Activated T-helper 17 cell treated with anti-CD3 and anti-CD28 coated beads, Interleukin-2, amount 50 U/mL, for 72 hours (primary cell): Measurements from ENCODE around the gene GRK1. TPM values are rescaled to one million over a fixed set of nuclear protein-coding genes. Genes with fewer than 3 reads are reported as not detected.

Experiments used
- ATAC-seq: fragments of 150-1000 bp; cut with Tn5 transposase; replicated peaks from 2 replicates; pipeline ENCODE4 v1.10.0; 2021; ENCODE audit warnings: mild to moderate bottlenecking, moderate library complexity
- H3K27ac Mint-ChIP-seq: one replicate; pipeline ENCODE4 v1.8.0; 2022; ENCODE audit warnings: mixed read lengths
- H3K27me3 Mint-ChIP-seq: one replicate; pipeline ENCODE4 v1.8.0; 2022; ENCODE audit warnings: mixed read lengths
- H3K36me3 Mint-ChIP-seq: one replicate; pipeline ENCODE4 v1.8.0; 2022; ENCODE audit warnings: low read depth, mild to moderate bottlenecking, mixed read lengths
- H3K4me1 Mint-ChIP-seq: one replicate; pipeline ENCODE4 v1.8.0; 2022; ENCODE audit warnings: mixed read lengths
- H3K4me3 Mint-ChIP-seq: one replicate; pipeline ENCODE4 v1.8.0; 2022; ENCODE audit warnings: mild to moderate bottlenecking, mixed read lengths
- H3K9me3 Mint-ChIP-seq: one replicate; pipeline ENCODE4 v1.8.0; 2022; ENCODE audit warnings: mixed read lengths
- total RNA-seq, 2 donors: library from RNA; stranded (reverse); gene quantifications; one replicate each; pipeline ENCODE4 v1.2.3, GENCODE V29; 2022

The GRK1 gene
- total RNA-seq, 2 donors from 2014 or later = 0.09 to 0.64 TPM

DNA sequence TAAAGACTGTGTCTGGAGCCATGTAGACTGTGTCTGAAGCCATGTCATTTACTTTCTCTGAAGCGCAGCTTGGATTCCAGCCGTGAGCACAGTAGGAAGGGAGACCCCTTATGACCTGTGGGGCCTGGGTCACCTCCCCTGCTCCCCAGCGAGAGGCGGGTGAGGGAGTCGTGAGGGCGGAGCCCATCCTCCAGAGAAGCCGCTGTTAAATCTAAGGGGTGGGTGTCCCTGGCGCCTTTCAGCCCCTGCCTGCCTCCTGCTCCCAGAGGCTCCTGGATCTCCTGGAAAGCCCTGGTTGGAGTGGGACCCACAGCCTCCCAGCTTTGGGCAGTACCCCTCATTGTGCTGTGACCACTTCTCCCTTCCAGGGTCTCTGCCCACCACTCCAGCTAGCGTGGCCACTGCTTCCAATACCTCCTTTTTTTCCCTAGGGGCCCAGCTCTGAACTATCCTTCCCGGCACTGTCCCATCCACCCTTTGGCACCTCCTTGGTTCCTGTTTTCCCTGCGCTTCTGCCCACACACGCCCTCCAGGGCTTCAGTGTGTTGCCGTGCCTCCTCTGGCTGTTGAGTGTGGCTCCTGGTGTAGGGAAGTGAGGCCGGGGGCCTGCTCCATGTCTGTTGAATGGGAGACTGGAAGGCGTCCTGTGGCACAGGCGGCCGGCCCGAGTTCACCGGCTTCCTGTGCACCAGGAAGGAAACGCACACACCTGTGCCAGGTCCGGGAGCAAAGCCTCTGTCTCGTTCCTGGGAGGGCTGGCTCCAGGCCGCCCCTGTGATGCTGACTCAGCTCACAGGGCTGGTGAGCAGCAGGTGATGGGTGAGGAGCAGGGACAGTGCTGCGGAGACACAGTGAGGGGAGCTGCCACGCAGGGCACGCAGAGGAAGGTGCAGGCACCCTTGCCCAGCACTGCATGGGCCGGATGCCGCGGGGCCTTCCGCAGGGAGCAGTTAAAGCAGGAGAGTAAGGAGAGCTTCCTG lies 38.4 kb upstream of the GRK1 start:
- H3K4me1 Mint-ChIP-seq = no peaks in the 10 kb centered on the region
- H3K4me3 Mint-ChIP-seq = no peak overlapping the region
- no peak overlapping the region for H3K27ac Mint-ChIP-seq
- H3K9me3 Mint-ChIP-seq = no peaks in the 10 kb centered on the region
- peaks cover 86% of the 10 kb centered on the region for H3K36me3 Mint-ChIP-seq
- H3K27me3 Mint-ChIP-seq = no peaks in the 10 kb centered on the region
- no peak for ATAC-seq

DNA sequence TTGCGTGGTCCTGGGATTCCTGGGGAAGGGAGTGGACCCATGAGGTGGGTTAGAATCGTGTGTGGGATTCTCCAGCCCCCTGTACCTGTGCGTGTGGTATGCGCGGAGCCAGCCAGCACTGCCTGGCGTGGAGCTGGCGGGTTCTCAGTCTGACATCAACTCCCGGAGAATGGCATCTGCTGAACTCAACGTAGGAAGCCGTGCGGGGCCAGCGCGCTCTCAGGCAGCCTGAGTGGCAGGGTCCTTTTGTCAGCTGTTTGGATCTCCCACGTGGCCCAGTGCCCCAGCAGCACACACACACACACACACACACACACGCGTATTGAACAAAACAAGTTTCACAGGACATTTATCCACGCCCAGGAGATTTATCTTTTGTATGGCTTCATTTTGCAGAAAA lies 37.2 kb upstream of the GRK1 start:
- no peaks in the 10 kb centered on the region for H3K4me1 Mint-ChIP-seq
- ATAC-seq = no peak
- peaks cover 90% of the 10 kb centered on the region for H3K36me3 Mint-ChIP-seq
- no peaks in the 10 kb centered on the region for H3K27me3 Mint-ChIP-seq
- H3K27ac Mint-ChIP-seq = no peak overlapping the region
- H3K9me3 Mint-ChIP-seq = no peaks in the 10 kb centered on the region
- no peak overlapping the region for H3K4me3 Mint-ChIP-seq

DNA sequence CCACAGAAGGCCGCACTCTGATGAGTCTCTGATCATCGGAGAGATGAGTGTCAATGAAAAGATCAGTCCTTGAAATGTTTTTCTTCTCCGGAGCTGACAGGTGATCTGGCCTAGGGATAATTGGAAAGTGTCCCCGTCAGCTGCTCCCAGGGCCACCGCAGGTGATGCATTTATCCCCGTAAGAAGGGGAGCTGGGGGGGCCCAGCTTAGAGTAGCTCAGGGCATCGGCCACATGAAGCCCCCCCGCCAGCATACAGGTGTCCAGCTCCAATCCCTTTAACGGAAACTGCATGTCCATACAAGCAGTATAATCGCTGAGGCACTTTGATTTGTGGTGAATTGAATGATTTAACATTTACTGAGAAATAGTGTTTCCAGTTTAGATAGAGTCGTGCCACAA lies 36.7 kb upstream of the GRK1 start:
- Mint-ChIP-seq H3K27me3 (no peaks in the 10 kb centered on the region), H3K9me3 (no peaks in the 10 kb centered on the region), H3K4me3 (no peak overlapping the region), H3K36me3 (peaks cover 89% of the 10 kb centered on the region), H3K27ac (no peak overlapping the region), H3K4me1 (no peaks in the 10 kb centered on the region)
- ATAC-seq = no peak

DNA sequence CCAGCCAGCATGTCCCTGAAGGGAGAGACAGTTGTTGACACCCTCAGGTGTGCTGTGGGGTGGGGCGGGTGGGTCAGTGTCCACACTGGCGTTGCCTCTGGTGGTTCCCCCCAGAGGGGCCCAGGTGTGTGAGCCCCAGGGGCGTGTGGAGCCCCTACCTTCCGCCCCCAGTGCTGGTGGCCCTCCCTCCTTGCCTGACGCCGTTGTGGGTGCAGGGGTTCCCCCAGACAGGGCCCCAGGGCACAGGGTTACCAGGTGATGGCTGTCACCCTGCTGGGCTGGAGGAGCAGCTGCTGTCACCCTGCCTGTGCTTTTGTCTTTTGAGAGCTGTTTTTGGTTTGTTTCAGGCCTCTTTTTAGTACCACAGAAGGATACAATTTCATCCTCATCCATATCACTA lies 36.2 kb upstream of the GRK1 start:
- H3K4me3 Mint-ChIP-seq = no peak overlapping the region
- H3K27me3 Mint-ChIP-seq = no peaks in the 10 kb centered on the region
- no peak overlapping the region for H3K27ac Mint-ChIP-seq
- no peak for ATAC-seq
- H3K4me1 Mint-ChIP-seq = no peaks in the 10 kb centered on the region
- no peaks in the 10 kb centered on the region for H3K9me3 Mint-ChIP-seq
- peaks cover 88% of the 10 kb centered on the region for H3K36me3 Mint-ChIP-seq

DNA sequence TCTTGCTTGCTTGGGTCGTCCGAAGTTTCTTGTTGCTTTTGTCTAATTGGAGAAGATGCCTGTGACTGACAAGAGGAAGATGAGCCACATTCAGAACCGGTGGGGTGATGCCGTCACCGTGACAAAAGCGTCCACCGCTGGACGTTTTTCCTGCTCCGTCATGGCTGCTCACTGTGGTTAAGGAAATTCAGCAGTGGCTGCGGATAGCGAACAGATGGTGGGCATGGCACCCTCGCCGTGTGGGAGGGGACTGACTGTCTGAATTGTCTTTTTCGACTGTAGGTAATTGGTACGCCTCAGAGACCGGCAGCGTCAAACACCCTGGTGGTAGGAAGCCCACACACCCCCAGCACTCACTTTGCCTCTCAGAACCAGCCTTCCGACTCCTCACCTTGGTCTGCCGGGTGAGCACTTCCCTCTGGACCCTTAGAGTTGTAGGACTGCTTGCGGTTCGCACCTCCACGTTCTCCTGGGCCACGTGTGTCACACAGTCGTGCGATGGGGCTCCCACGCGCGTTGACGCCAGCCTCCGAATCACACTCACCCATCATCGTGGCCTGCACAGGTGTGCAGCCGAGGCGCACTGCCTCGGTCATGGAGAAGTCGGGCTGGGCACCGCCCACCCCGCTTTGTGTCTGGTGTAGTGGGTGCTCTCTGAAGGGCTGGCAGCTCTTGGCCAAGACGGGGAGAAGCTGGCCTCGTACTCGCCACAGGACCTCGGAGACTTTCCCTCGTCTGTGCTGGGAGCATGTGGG lies 35.5 kb upstream of the GRK1 start:
- Mint-ChIP-seq H3K36me3 (peaks cover 88% of the 10 kb centered on the region), H3K9me3 (no peaks in the 10 kb centered on the region), H3K27me3 (no peaks in the 10 kb centered on the region), H3K4me3 (no peak overlapping the region), H3K27ac (no peak overlapping the region), H3K4me1 (no peaks in the 10 kb centered on the region)
- ATAC-seq = no peak

DNA sequence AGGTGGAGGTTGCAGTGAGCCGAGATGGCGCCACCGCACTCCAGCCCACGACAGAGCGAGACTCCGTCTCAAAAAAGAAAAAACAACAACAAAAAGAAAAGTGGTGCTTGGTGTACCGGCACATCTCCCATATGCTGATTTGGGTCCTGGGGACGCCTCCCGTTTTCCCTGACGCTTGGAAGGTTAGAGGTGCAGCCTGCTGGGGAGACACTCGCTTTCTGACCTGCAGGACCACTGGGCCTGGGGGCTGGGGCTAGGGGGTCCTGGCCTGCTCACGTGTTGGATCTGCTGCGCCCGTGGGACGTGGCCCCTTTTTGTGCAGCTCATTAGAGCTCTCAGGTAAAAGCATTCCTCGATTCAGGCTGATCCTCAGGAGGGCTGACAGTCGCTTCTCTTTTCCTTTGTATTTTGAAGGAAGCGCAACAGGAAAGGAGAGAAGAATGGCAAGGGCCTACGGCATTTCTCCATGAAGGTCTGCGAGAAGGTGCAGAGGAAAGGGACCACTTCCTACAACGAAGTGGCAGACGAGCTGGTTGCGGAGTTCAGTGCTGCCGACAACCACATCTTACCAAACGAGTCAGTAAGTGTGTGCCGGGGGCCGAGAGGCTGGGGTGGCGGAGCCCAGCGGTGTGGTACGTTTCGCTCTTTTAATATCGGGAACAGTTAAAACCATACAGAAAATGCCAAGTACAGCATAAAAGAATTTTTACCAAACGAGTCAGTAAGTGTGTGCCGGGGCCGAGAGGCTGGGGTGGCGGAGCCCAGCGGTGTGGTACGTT lies 34.1 kb upstream of the GRK1 start:
- Mint-ChIP-seq H3K36me3 (peaks cover 92% of the 10 kb centered on the region), H3K27me3 (no peaks in the 10 kb centered on the region), H3K9me3 (no peaks in the 10 kb centered on the region), H3K4me1 (no peaks in the 10 kb centered on the region), H3K27ac (no peak overlapping the region), H3K4me3 (no peak overlapping the region)
- no peak for ATAC-seq

DNA sequence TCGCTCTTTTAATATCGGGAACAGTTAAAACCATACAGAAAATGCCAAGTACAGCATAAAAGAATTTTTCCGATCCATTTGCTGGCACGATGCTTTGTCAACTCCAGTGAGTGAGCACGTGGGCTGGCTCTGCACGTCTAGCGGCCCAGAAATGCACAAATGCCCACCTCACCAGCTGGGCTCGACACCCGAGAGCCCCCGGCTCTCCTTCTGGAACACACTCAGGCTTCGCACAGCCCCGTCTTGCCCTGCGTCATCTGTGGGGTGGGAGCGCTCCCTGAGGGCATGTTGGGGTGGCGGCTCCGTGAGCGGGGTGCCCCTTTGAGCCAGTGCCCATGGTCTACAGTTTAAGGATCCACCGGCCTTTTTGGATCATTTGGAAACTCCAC lies 33.5 kb upstream of the GRK1 start:
- H3K27ac Mint-ChIP-seq = no peak overlapping the region
- no peaks in the 10 kb centered on the region for H3K27me3 Mint-ChIP-seq
- H3K36me3 Mint-ChIP-seq = peaks cover 91% of the 10 kb centered on the region
- no peak overlapping the region for H3K4me3 Mint-ChIP-seq
- no peaks in the 10 kb centered on the region for H3K4me1 Mint-ChIP-seq
- H3K9me3 Mint-ChIP-seq = no peaks in the 10 kb centered on the region
- no peak for ATAC-seq

DNA sequence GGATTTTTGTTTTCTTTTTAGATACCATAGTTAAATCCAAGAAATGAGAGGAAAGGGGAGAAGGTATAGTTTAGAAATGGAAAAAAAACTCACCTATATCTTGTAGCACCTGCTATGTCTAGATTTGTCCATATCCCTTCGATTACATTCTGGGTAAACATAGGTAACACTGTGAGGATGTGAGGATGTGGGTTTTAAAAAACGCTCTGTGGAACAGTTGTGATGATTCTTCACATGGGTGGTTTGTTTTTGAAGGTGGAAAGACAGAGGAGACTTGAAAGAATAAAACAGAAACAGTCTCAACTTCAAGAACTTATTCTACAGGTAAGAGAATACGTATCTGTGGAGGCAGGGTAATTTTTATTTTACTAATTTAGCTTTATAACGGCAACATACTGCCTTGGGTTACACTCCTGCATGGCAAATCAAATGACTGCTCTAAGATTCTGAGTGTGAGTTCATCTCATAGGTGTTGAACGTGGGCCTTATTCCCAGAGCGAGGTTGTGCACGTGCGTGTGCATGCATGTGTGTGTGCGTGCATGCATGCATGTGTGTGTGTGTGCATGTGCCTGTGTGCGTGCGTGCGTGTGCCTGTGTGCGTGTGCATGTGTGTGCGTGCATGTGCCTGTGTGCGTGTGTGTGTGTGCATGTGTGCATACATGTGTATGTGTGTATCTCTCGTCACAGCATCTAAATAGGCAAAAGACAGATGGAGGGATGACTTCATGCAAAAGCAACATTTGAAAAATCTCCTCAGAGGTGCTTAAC lies 32.6 kb upstream of the GRK1 start:
- no peaks in the 10 kb centered on the region for H3K27me3 Mint-ChIP-seq
- H3K9me3 Mint-ChIP-seq = no peaks in the 10 kb centered on the region
- H3K27ac Mint-ChIP-seq = no peak overlapping the region
- no peaks in the 10 kb centered on the region for H3K4me1 Mint-ChIP-seq
- peaks cover 90% of the 10 kb centered on the region for H3K36me3 Mint-ChIP-seq
- no peak for ATAC-seq
- H3K4me3 Mint-ChIP-seq = no peak overlapping the region

DNA sequence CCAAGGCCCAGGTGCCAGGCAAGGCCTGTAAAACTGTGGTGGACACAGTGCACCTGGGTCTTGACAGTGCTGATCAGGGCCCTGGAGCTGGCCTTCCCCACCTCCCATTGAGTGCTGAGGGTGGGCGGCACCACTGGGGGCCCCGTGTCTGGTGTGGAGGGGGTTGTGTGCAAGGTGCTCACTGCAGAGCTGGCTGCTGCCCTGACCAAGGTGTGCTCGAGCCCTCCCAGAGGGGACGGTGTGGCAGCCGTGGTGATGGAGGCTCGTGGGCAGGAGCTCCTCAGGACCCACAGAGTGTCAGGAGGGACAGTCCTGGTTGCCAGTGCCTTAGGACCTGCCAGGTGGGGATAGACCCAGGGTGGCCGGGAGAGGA lies 32.0 kb upstream of the GRK1 start:
- no peaks in the 10 kb centered on the region for H3K27me3 Mint-ChIP-seq
- no peaks in the 10 kb centered on the region for H3K4me1 Mint-ChIP-seq
- ATAC-seq = no peak
- H3K36me3 Mint-ChIP-seq = peaks cover 93% of the 10 kb centered on the region
- H3K9me3 Mint-ChIP-seq = no peaks in the 10 kb centered on the region
- H3K4me3 Mint-ChIP-seq = no peak overlapping the region
- no peak overlapping the region for H3K27ac Mint-ChIP-seq

DNA sequence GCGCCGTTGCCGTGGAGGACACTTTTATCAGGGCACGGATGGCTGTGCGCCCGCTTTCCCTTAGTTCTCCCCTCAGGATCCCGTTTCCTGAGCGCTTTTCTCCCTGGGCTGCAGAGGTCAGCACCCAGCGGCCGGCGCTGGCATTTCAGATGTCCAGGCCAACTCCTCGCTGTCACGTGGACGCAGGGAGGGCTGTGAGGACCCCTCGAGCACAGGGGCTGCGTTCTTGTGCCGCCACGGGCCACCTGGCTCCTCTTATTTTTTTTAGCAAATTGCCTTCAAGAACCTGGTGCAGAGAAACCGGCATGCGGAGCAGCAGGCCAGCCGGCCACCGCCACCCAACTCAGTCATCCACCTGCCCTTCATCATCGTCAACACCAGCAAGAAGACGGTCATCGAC lies 31.3 kb upstream of the GRK1 start:
- no peak for ATAC-seq
- H3K4me1 Mint-ChIP-seq = no peaks in the 10 kb centered on the region
- H3K9me3 Mint-ChIP-seq = no peaks in the 10 kb centered on the region
- H3K4me3 Mint-ChIP-seq = no peak overlapping the region
- H3K36me3 Mint-ChIP-seq = peaks cover 95% of the 10 kb centered on the region
- H3K27ac Mint-ChIP-seq = no peak overlapping the region
- no peaks in the 10 kb centered on the region for H3K27me3 Mint-ChIP-seq

DNA sequence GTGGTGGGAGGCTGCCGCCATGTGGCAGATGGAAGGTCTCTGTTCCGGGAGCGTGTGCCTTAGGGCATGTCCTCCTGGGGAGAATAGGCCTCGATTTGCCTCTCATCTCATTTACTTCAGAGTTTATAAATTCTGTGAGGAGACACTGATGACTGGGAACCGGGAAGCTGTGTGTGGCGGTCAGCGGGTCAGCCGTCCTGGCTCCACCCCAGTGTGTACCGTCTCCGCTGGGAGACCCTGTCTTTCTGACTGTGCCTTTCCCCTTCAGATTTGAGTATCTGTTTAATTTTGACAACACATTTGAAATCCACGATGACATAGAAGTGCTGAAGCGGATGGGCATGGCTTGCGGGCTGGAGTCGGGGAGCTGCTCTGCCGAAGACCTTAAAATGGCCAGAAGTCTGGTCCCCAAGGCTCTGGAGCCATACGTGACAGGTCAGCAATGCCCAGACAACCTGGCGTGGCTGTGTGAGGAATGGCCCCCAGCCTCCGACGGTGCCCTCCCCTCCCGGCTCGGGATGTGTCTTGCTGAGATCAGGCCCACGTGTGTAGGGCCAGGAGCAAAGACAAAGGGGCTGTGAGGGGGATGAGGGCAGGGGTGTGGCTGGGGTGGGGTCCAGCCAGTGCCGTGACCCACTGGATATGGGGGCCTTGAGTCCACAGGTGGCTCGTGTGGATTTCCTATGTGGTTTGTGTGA lies 30.6 kb upstream of the GRK1 start:
- Mint-ChIP-seq H3K27me3 (no peaks in the 10 kb centered on the region), H3K9me3 (no peaks in the 10 kb centered on the region), H3K4me3 (no peak overlapping the region), H3K36me3 (peaks cover 96% of the 10 kb centered on the region), H3K27ac (no peak overlapping the region), H3K4me1 (no peaks in the 10 kb centered on the region)
- no peak for ATAC-seq

DNA sequence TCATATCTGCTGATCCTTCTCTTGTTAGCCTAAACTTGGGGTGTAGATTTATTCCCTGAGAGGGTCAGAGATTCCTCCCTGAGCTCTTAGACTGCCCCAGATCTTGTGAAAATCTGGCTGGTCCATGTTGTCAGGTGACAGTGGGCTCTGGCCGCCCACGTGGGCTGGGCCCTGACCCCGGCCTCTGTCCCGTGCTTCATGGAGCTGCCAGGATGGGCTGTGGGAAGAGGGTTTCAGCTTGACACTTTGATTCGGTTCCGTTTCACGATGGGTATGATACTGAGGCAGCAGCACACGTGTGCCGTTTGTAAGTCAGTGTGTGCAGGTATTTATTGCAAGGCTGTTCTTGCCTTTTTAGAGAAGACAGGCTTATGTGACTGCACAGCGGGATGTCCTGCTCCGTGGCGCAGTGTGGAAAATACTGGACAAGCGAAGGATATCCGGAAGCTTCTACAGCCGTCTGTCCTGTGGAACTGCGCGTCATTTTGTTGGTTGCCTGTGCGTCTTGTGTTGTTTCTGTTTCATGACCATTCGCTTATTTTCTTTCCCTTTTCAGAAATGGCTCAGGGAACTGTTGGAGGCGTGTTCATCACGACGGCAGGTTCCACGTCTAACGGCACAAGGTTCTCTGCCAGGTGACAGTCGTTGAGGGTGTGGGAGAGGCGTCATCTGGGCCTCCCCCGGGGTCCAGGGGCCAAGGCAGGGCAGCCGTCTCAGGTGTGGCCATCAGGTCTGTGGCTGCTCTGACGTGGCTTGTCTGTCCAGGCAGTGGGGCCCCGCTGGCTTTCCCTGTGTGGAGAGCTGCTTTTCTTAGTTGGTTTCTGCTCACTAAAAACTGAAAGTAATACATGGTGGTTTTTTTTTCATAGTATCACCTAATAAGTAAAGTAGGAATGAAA lies 29.5 kb upstream of the GRK1 start:
- H3K27me3 Mint-ChIP-seq = no peaks in the 10 kb centered on the region
- no peaks in the 10 kb centered on the region for H3K9me3 Mint-ChIP-seq
- H3K4me1 Mint-ChIP-seq = no peaks in the 10 kb centered on the region
- no peak overlapping the region for H3K4me3 Mint-ChIP-seq
- H3K27ac Mint-ChIP-seq = no peak overlapping the region
- ATAC-seq = no peak
- peaks cover 95% of the 10 kb centered on the region for H3K36me3 Mint-ChIP-seq
